ENCODE results near the gene CPNE7. TPM values are rescaled to one million over a fixed set of nuclear protein-coding genes. Genes with fewer than 3 reads are reported as not detected.
A peak's percentile ranks its signal among the peaks of the same experiment; 100 is the strongest.

Gene CPNE7
- polyA plus RNA-seq, 1 experiment = 7.5 TPM

- Histone ChIP-seq H3K27ac (ENCODE audit: low read depth, low read length) (no peak overlapping the region), H3K9me3 (ENCODE audit: control insufficient read depth, insufficient read depth, low read length) (no peaks in the 10 kb centered on the region; the same call in 1 of the 2 replicates), H3K27me3 (ENCODE audit: control insufficient read depth, insufficient read depth, low read length) (no peaks in the 10 kb centered on the region), H3K4me3 (ENCODE audit: low read depth, low read length) (no peak overlapping the region)
- peak; percentile 87 for TF ChIP-seq CTCF (IDR thresholded peaks at IDR 0.05; ENCODE audit: low read depth, low read length)
- ChIA-PET POLR2A (interaction anchor here (0.6 kb wide), 1 partner anchor 49 kb away, joined by 3 read pairs; the partner anchor contains the start of gene SPG7), CTCF (interaction anchor here (0.5 to 1.6 kb wide), 4 partner anchors 8 to 311 kb away, joined by 3 to 4 read pairs (median 3); no protein-coding TSS in a partner anchor)
- no peak for DNase-seq (ENCODE audit: low read depth, low spot score)
Measured at GRCh38 chr16:89556750-89557689, 18.5 kb upstream of the CPNE7 start.

DNA sequence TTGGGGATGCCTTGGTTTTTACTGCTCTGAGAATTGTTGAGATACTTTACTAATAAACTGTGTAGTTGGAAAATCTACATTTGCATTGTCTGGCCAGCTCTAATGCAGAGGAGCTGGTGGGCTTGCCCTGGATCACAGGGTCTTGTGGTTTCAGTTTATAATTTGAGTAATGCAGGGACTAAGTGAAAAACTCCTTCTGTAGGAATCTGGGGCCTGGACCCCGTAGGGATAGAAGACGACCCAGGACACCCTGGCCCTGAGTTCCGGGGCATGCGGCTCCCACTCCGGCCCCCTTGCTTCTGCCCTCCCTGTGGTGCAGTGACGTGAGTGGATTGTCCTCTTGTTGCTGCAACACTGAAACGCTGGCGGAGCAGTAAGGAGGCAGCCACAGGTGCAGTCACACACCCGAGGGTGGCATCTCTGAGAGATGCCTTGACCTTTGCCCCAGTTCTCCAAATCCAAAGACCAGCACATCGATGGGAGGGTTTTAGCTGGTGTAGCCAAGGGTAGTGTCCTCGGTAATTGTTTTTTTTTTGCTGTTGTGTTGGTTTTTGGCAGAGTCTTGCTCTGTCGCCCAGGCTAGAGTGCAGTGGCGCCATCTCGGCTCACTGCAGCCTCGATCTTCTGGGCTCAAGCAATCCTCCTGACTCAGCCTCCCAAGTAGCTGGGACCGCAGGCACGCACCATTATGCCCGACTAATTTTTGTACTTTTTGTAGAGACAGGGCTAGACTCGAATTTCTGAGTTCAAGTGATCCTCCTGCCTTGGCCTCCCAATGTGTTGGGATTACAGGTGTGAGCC, 17.7 kb upstream of the CPNE7 start:
- H3K9me3 ChIP-seq (ENCODE audit: control insufficient read depth, insufficient read depth, low read length) = no peaks in the 10 kb centered on the region; the same call in 1 of the 2 replicates
- TF ChIP-seq CTCF (IDR thresholded peaks at IDR 0.05; ENCODE audit: low read depth, low read length) = no peak
- no peak for DNase-seq (ENCODE audit: low read depth, low spot score)
- ChIA-PET CTCF (interaction anchor here (0.8 to 1.6 kb wide), 4 partner anchors 9 to 269 kb away, joined by 3 to 4 read pairs (median 4); no protein-coding TSS in a partner anchor), POLR2A (interaction anchor here (0.6 kb wide), 1 partner anchor 49 kb away, joined by 3 read pairs; the partner anchor contains the start of gene SPG7)
- H3K27ac ChIP-seq (ENCODE audit: low read depth, low read length) = no peak overlapping the region
- no peaks in the 10 kb centered on the region for H3K27me3 ChIP-seq (ENCODE audit: control insufficient read depth, insufficient read depth, low read length)
- H3K4me3 ChIP-seq (ENCODE audit: low read depth, low read length) = no peak overlapping the region

DNA sequence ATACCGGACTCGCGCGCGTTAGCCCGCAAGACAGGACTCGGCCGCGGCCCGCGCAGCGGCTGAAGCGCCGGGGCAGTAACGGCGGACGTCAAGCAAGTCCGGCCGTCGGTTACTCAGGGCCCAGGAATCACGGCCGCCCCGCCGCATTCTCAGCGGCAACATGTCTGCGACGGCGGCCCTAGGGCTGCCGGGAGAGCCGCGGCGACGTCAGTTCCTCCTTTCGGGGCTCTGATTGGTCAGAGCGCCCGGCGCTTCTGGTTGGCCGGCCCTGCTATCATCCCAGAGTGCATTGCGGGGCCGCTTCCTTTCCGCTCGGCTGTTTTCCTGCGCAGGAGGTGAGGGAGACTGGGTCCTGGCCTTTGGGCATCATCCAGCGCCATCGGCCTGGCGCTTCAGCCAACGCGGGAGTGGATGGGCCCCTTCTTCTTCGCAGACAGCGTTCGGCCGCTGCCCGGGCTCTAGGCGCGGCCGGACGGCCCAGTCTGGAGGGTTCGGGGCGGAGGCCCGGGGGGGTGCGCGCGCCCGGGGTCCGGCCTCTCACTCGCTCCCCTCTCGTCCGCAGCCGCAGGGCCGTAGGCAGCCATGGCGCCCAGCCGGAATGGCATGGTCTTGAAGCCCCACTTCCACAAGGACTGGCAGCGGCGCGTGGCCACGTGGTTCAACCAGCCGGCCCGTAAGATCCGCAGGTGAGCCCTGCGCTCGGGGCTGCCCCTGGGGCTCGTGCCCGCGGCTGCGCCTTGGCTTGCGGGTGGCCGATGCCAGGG, 15.0 kb upstream of the CPNE7 start, which contains the start of gene RPL13:
TSS of gene RPL13 (plus strand) at position 305 of the 764 bp plus-strand sequence. CDS start at position 583, 278 bp downstream.
- Histone ChIP-seq H3K4me3 (ENCODE audit: low read depth, low read length) (peak within 1 kb of the TSS; percentile 88), H3K27me3 (ENCODE audit: control insufficient read depth, insufficient read depth, low read length) (no peaks in the 10 kb centered on the region), H3K9me3 (ENCODE audit: control insufficient read depth, insufficient read depth, low read length) (no peaks in the 10 kb centered on the region; the same call in 1 of the 2 replicates), H3K27ac (ENCODE audit: low read depth, low read length) (peak within 1 kb of the TSS; percentile 96)
- no peak for TF ChIP-seq CTCF (IDR thresholded peaks at IDR 0.05; ENCODE audit: low read depth, low read length)
- POLR2A ChIA-PET = no interaction called here
- CTCF ChIA-PET = no interaction called here
- DNase-seq (ENCODE audit: low read depth, low spot score) = peak; percentile 86

- Histone ChIP-seq H3K27ac (ENCODE audit: low read depth, low read length) (no peak overlapping the region), H3K9me3 (ENCODE audit: control insufficient read depth, insufficient read depth, low read length) (no peaks in the 10 kb centered on the region; the same call in 1 of the 2 replicates), H3K4me3 (ENCODE audit: low read depth, low read length) (peak overlapping the region; percentile 88), H3K27me3 (ENCODE audit: control insufficient read depth, insufficient read depth, low read length) (no peaks in the 10 kb centered on the region)
- DNase-seq (ENCODE audit: low read depth, low spot score) = no peak
- ChIA-PET CTCF (no interaction called here), POLR2A (no interaction called here)
- TF ChIP-seq CTCF (IDR thresholded peaks at IDR 0.05; ENCODE audit: low read depth, low read length) = no peak
Measured at GRCh38 chr16:89561142-89561883, 14.2 kb upstream of the CPNE7 start.

Data from AG04450 (cell line).